ENCODE measurements around the gene MYOG. TPM values are rescaled to one million over a fixed set of nuclear protein-coding genes. Genes with fewer than 3 reads are reported as not detected.

The MYOG gene
- total RNA-seq, 1 experiment from 2014 or later: not detected

- Histone ChIP-seq H3K14ac (ENCODE audit: insufficient read depth, low read length) (no peak overlapping the region; the same call in 1 of the 2 replicates), H3K79me2 (ENCODE audit: insufficient read depth, low read length) (no peaks in the 10 kb centered on the region), H3K79me1 (ENCODE audit: insufficient read depth, low read depth, low read length, poor library complexity, severe bottlenecking) (no peaks in the 10 kb centered on the region), H3K4me1 (ENCODE audit: insufficient read depth, low read length) (peaks cover 2% of the 10 kb centered on the region; the same call in 1 of the 2 replicates), H2AK5ac (ENCODE audit: insufficient read length, low read length) (no peak overlapping the region), H2BK120ac (ENCODE audit: low read depth, low read length, poor library complexity, severe bottlenecking) (no peak overlapping the region), H3K23ac (ENCODE audit: insufficient read length, low read depth, low read length) (no peak overlapping the region), H3K9me3 (ENCODE audit: control insufficient read depth, low read depth, low read length) (no peaks in the 10 kb centered on the region), H3K27ac (ENCODE audit: insufficient read length, low read depth, low read length) (no peak overlapping the region), H3K56ac (ENCODE audit: insufficient read length, low read depth, low read length) (no peak overlapping the region), H3K23me2 (ENCODE audit: insufficient read length, low read depth, low read length, poor library complexity, severe bottlenecking) (peaks cover 7% of the 10 kb centered on the region), H3K4ac (ENCODE audit: low read depth, low read length) (no peak overlapping the region), H3K4me2 (ENCODE audit: insufficient read depth, insufficient read length, low read length) (no peak overlapping the region), H3K27me3 (ENCODE audit: insufficient read depth, low read length) (no peaks in the 10 kb centered on the region; the same call in 1 of the 2 replicates), H3K18ac (ENCODE audit: insufficient read length, low read depth, low read length) (no peak overlapping the region), H4K8ac (replicated peaks; ENCODE audit: insufficient read length, low read depth, low read length) (no peak overlapping the region), H2BK15ac (ENCODE audit: low read depth, low read length) (no peak overlapping the region), H4K20me1 (ENCODE audit: control insufficient read depth, insufficient read depth, insufficient read length) (no peaks in the 10 kb centered on the region), H4K5ac (ENCODE audit: insufficient read length, low read depth, low read length) (no peak overlapping the region), H4K91ac (ENCODE audit: insufficient read length, low read depth, low read length) (no peak overlapping the region), H2BK12ac (ENCODE audit: insufficient read length, low read depth, low read length) (no peak overlapping the region), H2BK20ac (ENCODE audit: low read depth, low read length, poor library complexity, severe bottlenecking) (no peak overlapping the region), H3T11ph (ENCODE audit: low read length) (no peak overlapping the region), H3K9ac (ENCODE audit: extremely low read depth, insufficient read length, low read length) (no peak overlapping the region), H2BK5ac (ENCODE audit: insufficient read length, low read length) (no peak overlapping the region), H2AFZ (ENCODE audit: low read length) (no peak overlapping the region)
- Mint-ChIP-seq H3K4me1 (peaks cover 34 to 39% of the 10 kb centered on the region in 2 experiments), H3K27ac (no peak overlapping the region), H3K9me3 (no peaks in the 10 kb centered on the region; a peak in 1 of 5 replicates), H3K36me3 (ENCODE audit: insufficient read depth in 1 of 3, low read depth in 3 of 3) (no peaks in the 10 kb centered on the region), H3K4me3 (no peak overlapping the region), H3K27me3 (ENCODE audit: low read depth) (peaks cover 46% of the 10 kb centered on the region)
- no CpG with 5 or more reads among the region's 3 CpGs for WGBS (ENCODE audit: extremely low coverage, insufficient read length, low lambda C conversion rate)
- peak; percentile 15 for DNase-seq
- TF ChIP-seq, protein P1, sequence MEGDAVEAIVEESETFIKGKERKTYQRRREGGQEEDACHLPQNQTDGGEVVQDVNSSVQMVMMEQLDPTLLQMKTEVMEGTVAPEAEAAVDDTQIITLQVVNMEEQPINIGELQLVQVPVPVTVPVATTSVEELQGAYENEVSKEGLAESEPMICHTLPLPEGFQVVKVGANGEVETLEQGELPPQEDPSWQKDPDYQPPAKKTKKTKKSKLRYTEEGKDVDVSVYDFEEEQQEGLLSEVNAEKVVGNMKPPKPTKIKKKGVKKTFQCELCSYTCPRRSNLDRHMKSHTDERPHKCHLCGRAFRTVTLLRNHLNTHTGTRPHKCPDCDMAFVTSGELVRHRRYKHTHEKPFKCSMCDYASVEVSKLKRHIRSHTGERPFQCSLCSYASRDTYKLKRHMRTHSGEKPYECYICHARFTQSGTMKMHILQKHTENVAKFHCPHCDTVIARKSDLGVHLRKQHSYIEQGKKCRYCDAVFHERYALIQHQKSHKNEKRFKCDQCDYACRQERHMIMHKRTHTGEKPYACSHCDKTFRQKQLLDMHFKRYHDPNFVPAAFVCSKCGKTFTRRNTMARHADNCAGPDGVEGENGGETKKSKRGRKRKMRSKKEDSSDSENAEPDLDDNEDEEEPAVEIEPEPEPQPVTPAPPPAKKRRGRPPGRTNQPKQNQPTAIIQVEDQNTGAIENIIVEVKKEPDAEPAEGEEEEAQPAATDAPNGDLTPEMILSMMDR (conservative IDR thresholded peaks at IDR 0.05): no peak
These were observed 44.7 kb upstream of the MYOG start for GRCh38 chr1:203130358-203130985.
